Measurements from ENCODE around the gene TMEM151A.
"Not testable (repeated sequence)": the region's sequence is repeated elsewhere in the genome, so short reads cannot be mapped to it uniquely, and the experiment has no call there.

The TMEM151A gene

DNA sequence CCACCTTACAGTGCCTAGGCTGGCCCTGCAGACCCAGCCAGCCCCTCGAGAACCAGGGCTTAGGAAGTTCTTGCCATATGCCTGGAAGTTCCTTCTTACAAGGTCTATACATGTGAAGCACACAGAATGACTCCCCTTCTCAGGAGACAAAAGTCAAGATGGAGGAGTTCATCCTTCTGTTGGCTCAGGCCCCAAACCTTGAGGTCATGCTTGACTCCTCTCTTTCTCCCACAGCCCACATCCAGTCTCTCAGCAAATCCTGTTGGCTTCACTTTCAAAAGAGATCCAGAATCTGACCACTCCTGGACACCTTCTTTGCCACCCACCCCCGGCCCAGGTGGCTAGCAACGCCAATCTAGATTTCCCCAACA, 26.9 kb downstream of the TMEM151A start:
- H3K27ac Mint-ChIP-seq, result peak overlapping the region; percentile 99 to 100 (median 100)
- TF ChIP-seq, protein P1, sequence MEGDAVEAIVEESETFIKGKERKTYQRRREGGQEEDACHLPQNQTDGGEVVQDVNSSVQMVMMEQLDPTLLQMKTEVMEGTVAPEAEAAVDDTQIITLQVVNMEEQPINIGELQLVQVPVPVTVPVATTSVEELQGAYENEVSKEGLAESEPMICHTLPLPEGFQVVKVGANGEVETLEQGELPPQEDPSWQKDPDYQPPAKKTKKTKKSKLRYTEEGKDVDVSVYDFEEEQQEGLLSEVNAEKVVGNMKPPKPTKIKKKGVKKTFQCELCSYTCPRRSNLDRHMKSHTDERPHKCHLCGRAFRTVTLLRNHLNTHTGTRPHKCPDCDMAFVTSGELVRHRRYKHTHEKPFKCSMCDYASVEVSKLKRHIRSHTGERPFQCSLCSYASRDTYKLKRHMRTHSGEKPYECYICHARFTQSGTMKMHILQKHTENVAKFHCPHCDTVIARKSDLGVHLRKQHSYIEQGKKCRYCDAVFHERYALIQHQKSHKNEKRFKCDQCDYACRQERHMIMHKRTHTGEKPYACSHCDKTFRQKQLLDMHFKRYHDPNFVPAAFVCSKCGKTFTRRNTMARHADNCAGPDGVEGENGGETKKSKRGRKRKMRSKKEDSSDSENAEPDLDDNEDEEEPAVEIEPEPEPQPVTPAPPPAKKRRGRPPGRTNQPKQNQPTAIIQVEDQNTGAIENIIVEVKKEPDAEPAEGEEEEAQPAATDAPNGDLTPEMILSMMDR (IDR thresholded peaks at IDR 0.05; ENCODE audit: unreplicated experiment in 3 of 3), result no peak
- peaks cover 8% of the 10 kb centered on the region for H3K9me3 Mint-ChIP-seq
- H3K27me3 Mint-ChIP-seq (ENCODE audit: low read depth), result peaks cover 11% of the 10 kb centered on the region
- peak overlapping the region; percentile 44 to 63 (median 47) for H3K4me3 Mint-ChIP-seq
- H3K4me1 Mint-ChIP-seq, result peaks cover 58% of the 10 kb centered on the region
- H3K36me3 Mint-ChIP-seq (ENCODE audit: low read depth), result peaks cover 4% of the 10 kb centered on the region

- not testable (repeated sequence) for H3K4me3 Mint-ChIP-seq; H3K27me3 Mint-ChIP-seq (ENCODE audit: low read depth); H3K36me3 Mint-ChIP-seq (ENCODE audit: low read depth); H3K9me3 Mint-ChIP-seq
- peaks cover 65% of the 10 kb centered on the region for H3K4me1 Mint-ChIP-seq
- H3K27ac Mint-ChIP-seq, result peak overlapping the region; percentile 86 to 100 (median 99)
Observed at GRCh38 chr11:66320289-66320688, 28.6 kb downstream of the TMEM151A start.

GRCh38 chr11:66320748-66321147, 29.1 kb downstream of the TMEM151A start:
- not testable (repeated sequence) for H3K27me3 Mint-ChIP-seq (ENCODE audit: low read depth); H3K27ac Mint-ChIP-seq; H3K36me3 Mint-ChIP-seq (ENCODE audit: low read depth); H3K4me3 Mint-ChIP-seq; H3K9me3 Mint-ChIP-seq
- peaks cover 63% of the 10 kb centered on the region for H3K4me1 Mint-ChIP-seq

- Mint-ChIP-seq H3K9me3 (peaks cover 8% of the 10 kb centered on the region), H3K4me1 (peaks cover 65% of the 10 kb centered on the region), H3K4me3 (no peak overlapping the region), H3K27ac (peak overlapping the region in 1 of 3 experiments; percentile 76), H3K27me3 (ENCODE audit: low read depth) (peaks cover 7% of the 10 kb centered on the region), H3K36me3 (ENCODE audit: low read depth) (no peaks in the 10 kb centered on the region)
- TF ChIP-seq, protein P1 (IDR thresholded peaks at IDR 0.05; ENCODE audit: unreplicated experiment in 3 of 3), result no peak
Observed at GRCh38 chr11:66321606-66322005, 29.9 kb downstream of the TMEM151A start.

GRCh38 chr11:66322732-66323427, 31.2 kb downstream of the TMEM151A start:
- Mint-ChIP-seq H3K27ac (peak overlapping the region; percentile 76 to 93 (median 90)), H3K9me3 (peaks cover 8% of the 10 kb centered on the region), H3K4me1 (peaks cover 64% of the 10 kb centered on the region), H3K27me3 (ENCODE audit: low read depth) (peaks cover 3% of the 10 kb centered on the region), H3K4me3 (peak overlapping the region in 1 of 3 experiments; percentile 57), H3K36me3 (ENCODE audit: low read depth) (no peaks in the 10 kb centered on the region)
- TF ChIP-seq, protein P1 (IDR thresholded peaks at IDR 0.05; ENCODE audit: unreplicated experiment in 3 of 3), result no peak

DNA sequence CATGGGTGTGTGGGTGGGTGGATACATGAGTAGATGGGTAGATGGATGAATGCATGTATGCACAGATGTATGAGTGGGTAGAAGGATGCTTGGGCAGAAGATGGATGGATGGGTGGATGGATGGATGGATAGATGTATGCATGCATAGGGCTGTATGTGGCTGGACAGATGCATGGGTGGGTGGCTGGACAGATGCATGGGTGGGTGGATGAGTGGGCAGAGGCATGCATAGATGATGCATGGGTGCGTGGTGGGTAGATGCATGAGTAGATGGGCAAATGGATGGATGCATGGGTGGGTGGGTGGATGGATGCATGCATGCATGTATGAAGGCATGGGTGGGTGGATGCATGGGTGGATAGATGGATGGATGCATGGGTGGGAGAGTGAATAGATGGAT, 32.0 kb downstream of the TMEM151A start:
- H3K9me3 Mint-ChIP-seq, result peaks cover 6% of the 10 kb centered on the region
- peaks cover 63% of the 10 kb centered on the region for H3K4me1 Mint-ChIP-seq
- H3K4me3 Mint-ChIP-seq, result no peak overlapping the region
- TF ChIP-seq, protein P1 (IDR thresholded peaks at IDR 0.05; ENCODE audit: unreplicated experiment in 3 of 3), result no peak
- no peaks in the 10 kb centered on the region for H3K36me3 Mint-ChIP-seq (ENCODE audit: low read depth)
- H3K27me3 Mint-ChIP-seq (ENCODE audit: low read depth), result peaks cover 3% of the 10 kb centered on the region
- H3K27ac Mint-ChIP-seq, result peak overlapping the region; percentile 76 to 93 (median 90)

GRCh38 chr11:66324664-66325063, 33.0 kb downstream of the TMEM151A start:
- Mint-ChIP-seq H3K4me1 (peaks cover 56% of the 10 kb centered on the region), H3K27ac (peak overlapping the region; percentile 76 to 93 (median 90)), H3K4me3 (no peak overlapping the region), H3K27me3 (ENCODE audit: low read depth) (peaks cover 3% of the 10 kb centered on the region), H3K9me3 (peaks cover 5% of the 10 kb centered on the region), H3K36me3 (ENCODE audit: low read depth) (no peaks in the 10 kb centered on the region)
- TF ChIP-seq, protein P1 (IDR thresholded peaks at IDR 0.05; ENCODE audit: unreplicated experiment in 3 of 3), result no peak

All from nephron (organoid).